CD14-positive monocyte (primary cell): ENCODE data around the gene PEAK1. TPM values are rescaled to one million over a fixed set of nuclear protein-coding genes. Genes with fewer than 3 reads are reported as not detected.

Source experiments
- DNase-seq, 3 donors: peaks; one replicate each; pipeline ENCODE4 v3.0.0-alpha.2; 2011 to 2022
- H2AFZ ChIP-seq: 2 replicates; pipeline ENCODE4 v1.6.0; 2012; ENCODE audit warnings: mild to moderate bottlenecking, low read depth, low read length, inconsistent platforms; ENCODE audit not compliant: insufficient read depth, poor library complexity, severe bottlenecking
- H3K27ac ChIP-seq, 2 donors: 1 replicate in 1 of 2; 2 replicates in 1 of 2; pipeline ENCODE4 v1.5.1; 2012 to 2013; ENCODE audit warnings: low read length in 2 of 2, control low read depth in 1 of 2, inconsistent platforms in 1 of 2, low read depth in 1 of 2, mild to moderate bottlenecking in 1 of 2
- H3K27me3 ChIP-seq, 2 donors: one replicate each; pipeline versions ENCODE4 v1.6.0 to v1.6.1; 2011 to 2013; ENCODE audit warnings: low read length in 2 of 2; ENCODE audit not compliant: control insufficient read depth in 2 of 2, insufficient read depth in 2 of 2
- H3K36me3 ChIP-seq, 2 donors: replicated peaks in 1 of 2; 1 replicate in 1 of 2; 2 replicates in 1 of 2; pipeline versions ENCODE4 v1.5.1 to v1.6.1; 2012 to 2013; ENCODE audit warnings: low read length in 2 of 2, control low read depth in 1 of 2, inconsistent platforms in 1 of 2, mild to moderate bottlenecking in 1 of 2; ENCODE audit not compliant: insufficient read depth in 2 of 2, control insufficient read depth in 1 of 2
- H3K4me1 ChIP-seq, 2 donors: 1 replicate in 1 of 2; 2 replicates in 1 of 2; pipeline versions ENCODE4 v1.5.1 to v1.6.1; 2012 to 2013; ENCODE audit warnings: low read length in 2 of 2, control low read depth in 1 of 2, inconsistent platforms in 1 of 2, mild to moderate bottlenecking in 1 of 2, moderate library complexity in 1 of 2; ENCODE audit not compliant: insufficient read depth in 2 of 2, control insufficient read depth in 1 of 2
- H3K4me2 ChIP-seq: replicated peaks from 2 replicates; pipeline ENCODE3; 2012; ENCODE audit warnings: low read length, moderate library complexity, mild to moderate bottlenecking; ENCODE audit not compliant: poor library complexity, severe bottlenecking; ENCODE audit errors: extremely low read depth
- H3K4me3 ChIP-seq, 3 experiments: fragments of 200-600 bp in 1 of 3; sonication (generic) in 1 of 3; replicated peaks in 1 of 3; 1 replicate in 2 of 3; 2 replicates in 1 of 3; pipeline ENCODE4 v1.5.1; 2011 to 2013; ENCODE audit warnings: low read length in 3 of 3, mild to moderate bottlenecking in 3 of 3, control low read depth in 2 of 3, low read depth in 2 of 3, inconsistent platforms in 1 of 3, moderate library complexity in 1 of 3
- H3K79me2 ChIP-seq: 2 replicates; pipeline ENCODE4 v1.6.0; 2012; ENCODE audit warnings: mild to moderate bottlenecking, control low read depth, inconsistent platforms, low read length, moderate library complexity; ENCODE audit not compliant: insufficient read depth
- H3K9ac ChIP-seq: 2 replicates; pipeline ENCODE4 v1.6.0; 2017; ENCODE audit warnings: low read length, mild to moderate bottlenecking; ENCODE audit not compliant: insufficient read depth, poor library complexity, severe bottlenecking
- H3K9me3 ChIP-seq, 2 donors: replicated peaks in 1 of 2; 1 replicate in 1 of 2; 2 replicates in 1 of 2; pipeline versions ENCODE4 v1.5.1 to v1.6.1; 2012 to 2013; ENCODE audit warnings: low read length in 2 of 2, control low read depth in 1 of 2; ENCODE audit not compliant: control insufficient read depth in 1 of 2, insufficient read depth in 1 of 2
- H4K20me1 ChIP-seq: 2 replicates; pipeline ENCODE4 v1.6.0; 2012; ENCODE audit warnings: mild to moderate bottlenecking, low read length, control low read depth, moderate library complexity; ENCODE audit not compliant: insufficient read depth
- H3K27ac Mint-ChIP-seq, 7 donors: one replicate each; pipeline ENCODE4 v1.8.0; 2020; ENCODE audit warnings: mild to moderate bottlenecking in 7 of 7, mixed read lengths in 7 of 7, moderate library complexity in 6 of 7, inconsistent platforms in 2 of 7
- H3K27me3 Mint-ChIP-seq, 3 donors: one replicate each; pipeline ENCODE4 v1.8.0; 2021 to 2022; ENCODE audit warnings: low read depth in 3 of 3, mild to moderate bottlenecking in 3 of 3, mixed read lengths in 3 of 3, moderate library complexity in 3 of 3, inconsistent platforms in 1 of 3
- H3K36me3 Mint-ChIP-seq, 2 donors: one replicate each; pipeline ENCODE4 v1.8.0; 2020; ENCODE audit warnings: mixed read lengths in 2 of 2, inconsistent platforms in 1 of 2, mild to moderate bottlenecking in 1 of 2
- H3K4me1 Mint-ChIP-seq: one replicate; pipeline ENCODE4 v1.8.0; 2020; ENCODE audit warnings: mild to moderate bottlenecking, mixed read lengths
- H3K4me3 Mint-ChIP-seq, 2 donors: one replicate each; pipeline ENCODE4 v1.8.0; 2020; ENCODE audit warnings: mild to moderate bottlenecking in 2 of 2, mixed read lengths in 2 of 2, moderate library complexity in 1 of 2
- H3K9me3 Mint-ChIP-seq, 7 donors: one replicate each; pipeline ENCODE4 v1.8.0; 2020 to 2022; ENCODE audit warnings: mixed read lengths in 7 of 7, mild to moderate bottlenecking in 6 of 7, moderate library complexity in 6 of 7, inconsistent platforms in 2 of 7
- CTCF ChIP-seq: fragments of 200-600 bp; IDR thresholded peaks from one replicate; pipeline ENCODE4 v1.8.0; 2022; ENCODE audit warnings: antibody characterized with exemption, mild to moderate bottlenecking
- WGBS: methylation state at CpG from one replicate; pipeline ENCODE4 v1.1.5; 2013; ENCODE audit warnings: missing lambda C conversion rate; ENCODE audit not compliant: insufficient coverage; 5-methylcytosine and 5-hydroxymethylcytosine counted together
- intact Hi-C, 2 donors: fragments of 100-400 bp; cut with micrococcal nuclease; formaldehyde crosslinking; loops; one replicate each; pipeline versions ENCODE4 v1.15.0 to v1.15.1; 2023
- polyA plus RNA-seq, 3 donors: library from polyadenylated mRNA; depleted of rRNA in 1 of 3; unstranded in 2 of 3; stranded (reverse) in 1 of 3; fragments of 300-500 nt in 2 of 3; fragments of >200 nt in 1 of 3; fragmentation: Illumina TruSeq in 2 of 3; gene quantifications; 1 replicate in 2 of 3; 2 replicates in 1 of 3; pipeline ENCODE4 v1.2.3, GENCODE V29; 2012 to 2021

The PEAK1 gene
- polyA plus RNA-seq, 3 donors: 0.85 to 8.7 (median 1.1) TPM

- intact Hi-C loops: no loop called here
- Mint-ChIP-seq H3K27ac (no peak overlapping the region), H3K27me3 (peaks cover 0 to 2% (median under 1%) of the 10 kb centered on the region in 3 donors), H3K36me3 (peaks cover 9 to 12% of the 10 kb centered on the region in 2 donors), H3K4me3 (no peak overlapping the region), H3K4me1 (peaks cover 3% of the 10 kb centered on the region), H3K9me3 (peaks cover 0 to 4% (median 0%) of the 10 kb centered on the region in 7 donors)
- H2AFZ ChIP-seq: no peak overlapping the region
- H3K9ac ChIP-seq: no peak overlapping the region
- H3K9me3 ChIP-seq: no peaks in the 10 kb centered on the region
- no CpG with 5 or more reads among the region's 2 CpGs for WGBS
- H3K4me3 ChIP-seq: no peak overlapping the region
- no peak for TF ChIP-seq CTCF
- no peak for DNase-seq
- H3K36me3 ChIP-seq: no peaks in the 10 kb centered on the region
- no peak overlapping the region for H3K27ac ChIP-seq
- no peaks in the 10 kb centered on the region for H3K79me2 ChIP-seq
- no peaks in the 10 kb centered on the region for H4K20me1 ChIP-seq
- H3K4me1 ChIP-seq: no peaks in the 10 kb centered on the region
- no peak overlapping the region for H3K4me2 ChIP-seq
- H3K27me3 ChIP-seq: no peaks in the 10 kb centered on the region
Measured at GRCh38 chr15:77148191-77148590, 271.7 kb downstream of the PEAK1 start.

GRCh38 chr15:77145370-77145769 lies 274.5 kb downstream of the PEAK1 start:
- H3K27me3 ChIP-seq: no peaks in the 10 kb centered on the region
- H3K9me3 Mint-ChIP-seq: peaks cover 5 to 13% (median 8%) of the 10 kb centered on the region in 7 donors
- no peak overlapping the region for H3K4me2 ChIP-seq
- H3K4me1 Mint-ChIP-seq: peaks cover 3% of the 10 kb centered on the region
- H3K27ac Mint-ChIP-seq: no peak overlapping the region
- H2AFZ ChIP-seq: no peak overlapping the region
- intact Hi-C loops: no loop called here
- no peak for DNase-seq
- H3K4me1 ChIP-seq: no peaks in the 10 kb centered on the region
- H3K27ac ChIP-seq: no peak overlapping the region
- no peak overlapping the region for H3K9ac ChIP-seq
- no CpG with 5 or more reads among the region's 1 CpG for WGBS
- H3K27me3 Mint-ChIP-seq: peaks cover 0 to 2% (median 0%) of the 10 kb centered on the region in 3 donors
- no peaks in the 10 kb centered on the region for H4K20me1 ChIP-seq
- no peaks in the 10 kb centered on the region for H3K36me3 ChIP-seq
- no peak overlapping the region for H3K4me3 ChIP-seq
- peaks cover 18 to 22% of the 10 kb centered on the region in 2 donors for H3K36me3 Mint-ChIP-seq
- no peak overlapping the region for H3K4me3 Mint-ChIP-seq
- peaks cover 5 to 7% of the 10 kb centered on the region in 2 donors for H3K9me3 ChIP-seq
- no peaks in the 10 kb centered on the region for H3K79me2 ChIP-seq
- no peak for TF ChIP-seq CTCF
